Measurements from ENCODE around the gene TSPO2.

TSPO2 gene

GRCh38 chr6:41027799-41028560 lies 14.3 kb upstream of the TSPO2 start:
- DNase-seq: peak; percentile 61 to 75

- no peak for DNase-seq
Observed at GRCh38 chr6:41028561-41029412, 13.5 kb upstream of the TSPO2 start.

DNA sequence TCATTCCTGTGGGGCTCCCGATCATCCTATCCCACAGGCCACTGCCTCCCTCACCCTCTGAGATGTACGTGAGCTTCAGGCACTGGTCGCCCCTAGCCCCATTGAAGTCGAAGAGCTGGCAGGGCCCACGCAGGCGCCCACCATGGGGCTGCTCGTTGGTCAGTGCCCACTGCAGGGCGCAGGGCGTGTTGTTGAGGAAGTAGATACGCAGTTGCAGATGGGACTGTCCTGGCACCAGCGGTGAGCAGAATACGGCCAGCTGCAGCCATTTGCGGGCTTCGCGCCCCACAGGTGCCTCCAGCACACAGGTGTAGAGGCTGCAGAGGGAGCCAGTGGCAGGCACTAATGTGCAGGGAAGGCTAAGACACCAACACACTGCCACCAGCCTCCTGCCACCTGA lies 9.4 kb upstream of the TSPO2 start:
- DNase-seq: no peak

GRCh38 chr6:41033776-41034175 lies 8.5 kb upstream of the TSPO2 start:
- DNase-seq: no peak

DNA sequence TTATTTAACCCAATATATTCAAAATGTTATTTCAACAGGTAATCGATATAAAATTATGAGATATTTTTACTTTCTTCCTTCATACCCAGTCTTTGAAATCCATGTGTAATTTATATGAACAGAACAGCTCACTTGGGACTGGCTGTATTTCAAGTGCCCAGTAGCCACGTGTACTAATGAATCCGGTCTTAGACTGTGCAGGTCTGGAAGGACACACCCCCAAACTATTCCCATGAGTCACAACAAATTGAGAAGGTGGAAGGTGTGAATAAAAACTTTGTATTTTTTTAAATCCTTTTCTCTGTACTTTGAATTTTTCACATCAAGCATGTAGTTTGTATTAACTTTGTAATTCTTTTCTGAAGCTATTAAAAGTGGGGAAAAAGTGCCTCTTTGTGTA lies 6.1 kb upstream of the TSPO2 start:
- DNase-seq: no peak

- DNase-seq: no peak
Observed at GRCh38 chr6:41036601-41037000, 5.7 kb upstream of the TSPO2 start.

- DNase-seq: no peak
Observed at GRCh38 chr6:41037107-41037900, 5.0 kb upstream of the TSPO2 start.

DNA sequence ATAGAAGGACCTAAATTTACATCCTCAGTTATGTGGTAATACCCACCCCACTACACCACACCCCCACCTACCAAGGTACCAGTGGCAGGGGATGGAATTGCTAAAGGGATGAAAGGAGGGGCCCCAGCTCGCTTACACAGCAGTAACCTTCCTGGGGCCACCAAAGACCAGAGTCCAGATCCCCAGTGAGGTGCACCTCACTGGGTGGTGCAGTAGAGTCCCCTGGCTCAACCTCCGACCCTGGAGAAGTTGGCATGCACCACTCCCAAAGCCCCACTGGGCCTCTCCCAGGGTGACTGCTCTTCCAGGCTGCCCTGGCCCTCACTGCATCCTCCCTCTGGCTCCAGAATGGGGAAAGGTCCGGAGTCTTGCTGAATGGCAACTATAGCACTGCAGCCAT lies 4.1 kb upstream of the TSPO2 start:
- DNase-seq: no peak

GRCh38 chr6:41039060-41039998 lies 2.9 kb upstream of the TSPO2 start, which contains the start of gene UNC5CL:
TSS of gene UNC5CL (minus strand) at chr6:41039221. CDS start at chr6:41035074, 4,147 bp downstream.
- peak; percentile 41 to 58 for DNase-seq

DNA sequence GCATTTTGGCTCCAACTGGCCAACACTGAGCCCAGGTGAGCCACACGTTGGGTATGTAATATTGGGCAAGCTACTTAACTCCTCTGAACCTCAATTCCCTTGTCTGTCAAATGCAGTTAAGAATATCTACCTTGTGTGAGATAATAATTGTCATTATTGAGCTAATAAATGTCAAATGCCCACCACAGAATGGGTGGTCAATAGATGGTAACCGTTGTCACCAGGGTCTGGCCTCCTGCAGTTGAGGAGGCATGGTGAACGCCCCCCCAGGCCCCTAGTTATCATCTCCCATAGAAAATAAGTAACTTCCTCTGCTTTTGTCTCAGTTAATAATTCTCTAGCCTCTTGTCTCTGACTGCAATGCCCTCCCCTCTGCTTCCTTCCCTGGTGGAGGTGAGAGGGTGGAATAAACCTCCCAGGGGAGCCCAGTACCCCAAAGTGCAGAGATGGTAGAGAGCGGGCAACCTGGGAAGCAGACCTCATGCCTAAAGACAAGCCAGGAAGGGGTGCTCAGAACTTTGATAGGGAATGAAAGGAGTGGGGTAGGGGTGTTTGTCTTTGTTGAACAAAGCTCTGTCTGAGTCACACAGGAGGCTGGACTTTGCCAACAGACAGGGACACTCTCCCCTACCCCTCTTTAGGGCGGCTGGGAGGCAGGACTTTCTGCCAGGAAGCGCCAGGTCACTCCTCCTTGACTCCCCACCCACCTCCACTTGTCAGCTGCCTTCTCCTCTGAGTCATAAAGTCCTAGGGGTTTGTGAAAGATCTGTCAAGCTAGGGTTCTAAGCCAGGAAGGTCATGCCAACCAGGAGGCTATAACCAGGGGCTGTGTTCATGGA lies 1.9 kb upstream of the TSPO2 start:
- DNase-seq: no peak

- DNase-seq: no peak
Observed at GRCh38 chr6:41040940-41041536, 1.2 kb upstream of the TSPO2 start.

DNA sequence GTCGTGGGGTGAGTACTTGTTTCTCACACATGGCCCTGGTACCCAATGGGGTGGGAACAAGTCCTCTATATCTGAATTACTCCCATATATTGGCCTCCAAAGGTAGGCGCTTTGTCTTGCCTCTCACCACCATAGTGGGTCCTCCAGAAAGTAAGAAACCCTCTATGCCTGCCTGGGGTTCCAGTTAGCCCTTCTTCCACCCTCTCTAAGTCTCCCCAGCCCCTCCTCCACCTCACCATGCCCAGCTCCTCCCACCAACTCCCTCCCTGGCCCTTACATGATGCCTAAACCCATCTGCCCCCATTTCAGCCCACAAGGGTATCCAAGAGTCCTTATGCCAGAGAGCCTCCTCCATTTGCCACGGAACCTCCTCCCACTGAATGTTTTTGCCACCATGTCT lies 884 bp downstream of the TSPO2 start:
- no peak for DNase-seq

DNA sequence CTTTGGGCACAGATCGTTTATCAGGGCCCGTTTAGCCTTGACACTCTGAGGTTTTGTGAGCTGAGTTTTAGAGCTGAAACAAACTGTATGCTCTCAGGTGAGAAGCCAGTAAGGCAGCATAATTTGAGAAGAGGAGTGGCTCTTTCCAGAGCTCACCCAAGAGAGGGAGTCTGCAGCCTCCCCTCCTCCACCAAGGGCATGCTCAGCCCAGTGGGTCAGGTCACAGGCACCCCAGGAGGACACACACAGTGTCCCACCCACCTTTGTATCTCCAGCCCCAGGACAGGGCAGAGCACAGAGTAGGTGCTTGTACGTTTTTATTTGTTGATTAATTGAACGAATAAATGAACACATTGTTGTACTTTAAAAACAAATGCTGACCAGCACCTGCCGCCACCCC lies 3.4 kb downstream of the TSPO2 start:
- no peak for DNase-seq

DNA sequence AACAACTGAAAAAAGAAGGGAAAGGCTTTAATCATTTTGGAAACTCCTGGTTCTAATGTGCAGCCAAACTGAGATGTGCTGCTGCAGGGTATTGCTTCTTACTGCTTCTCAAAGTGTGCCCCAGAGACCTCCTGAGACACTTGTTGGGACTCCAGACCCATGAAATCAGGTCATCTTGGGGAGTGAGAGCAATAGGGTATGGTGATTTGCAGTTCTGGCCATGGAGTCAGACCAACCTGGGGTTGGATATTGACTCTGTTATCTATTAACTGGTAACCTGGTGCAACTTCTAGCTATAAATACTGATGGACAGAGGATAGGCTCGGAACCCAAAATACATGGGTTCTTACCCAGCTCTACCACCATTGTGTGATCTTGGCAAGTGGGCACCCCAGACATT lies 3.8 kb downstream of the TSPO2 start:
- no peak for DNase-seq

- no peak for DNase-seq
Observed at GRCh38 chr6:41047306-41047705, 5.0 kb downstream of the TSPO2 start.

DNA sequence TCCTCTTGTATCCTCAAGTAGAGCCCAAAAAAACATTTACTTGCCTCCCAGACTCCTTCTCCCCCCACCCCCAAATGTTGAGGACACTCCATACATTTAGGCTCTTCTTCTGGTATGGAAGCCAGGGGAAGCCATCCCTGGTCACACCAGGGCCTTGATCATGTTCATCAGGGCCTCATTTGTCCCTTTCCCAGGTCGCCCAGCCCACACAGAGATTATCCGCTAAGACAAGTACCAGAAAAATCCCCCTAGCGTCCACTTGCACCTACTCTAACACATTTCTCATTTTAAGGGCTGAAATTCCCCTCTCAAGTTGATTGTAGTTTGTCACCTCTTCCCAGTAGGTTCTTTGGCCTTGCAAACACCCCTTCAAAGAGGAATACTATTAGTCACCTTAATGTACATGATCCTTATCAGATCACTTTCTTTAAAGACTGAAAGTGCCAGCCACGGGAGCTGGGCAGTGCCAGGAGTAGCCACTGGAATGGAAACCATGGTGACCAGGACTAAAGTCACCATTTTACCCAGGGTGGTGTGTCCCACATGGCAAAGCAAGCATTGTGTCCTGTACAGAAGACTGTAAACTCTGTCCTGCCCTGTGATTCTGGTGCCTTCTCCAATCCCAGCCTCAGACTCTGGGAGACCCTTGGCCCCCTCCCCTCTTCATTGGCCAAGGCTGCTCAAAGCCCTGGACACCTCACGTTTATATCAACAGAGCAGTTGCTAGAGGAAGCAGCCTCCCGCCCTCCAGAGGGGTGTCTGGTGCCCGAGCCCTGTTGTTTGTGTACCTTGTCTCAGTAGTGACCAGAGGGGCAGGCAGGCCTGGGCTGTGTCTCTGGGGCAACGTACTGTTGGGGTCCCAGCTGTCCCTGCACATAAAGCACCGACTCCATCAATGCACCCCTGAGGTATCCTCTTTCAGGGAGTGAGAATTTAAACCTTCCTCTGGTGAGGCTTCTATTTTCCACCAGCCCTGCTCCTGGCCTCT lies 5.8 kb downstream of the TSPO2 start:
- DNase-seq: no peak

DNA sequence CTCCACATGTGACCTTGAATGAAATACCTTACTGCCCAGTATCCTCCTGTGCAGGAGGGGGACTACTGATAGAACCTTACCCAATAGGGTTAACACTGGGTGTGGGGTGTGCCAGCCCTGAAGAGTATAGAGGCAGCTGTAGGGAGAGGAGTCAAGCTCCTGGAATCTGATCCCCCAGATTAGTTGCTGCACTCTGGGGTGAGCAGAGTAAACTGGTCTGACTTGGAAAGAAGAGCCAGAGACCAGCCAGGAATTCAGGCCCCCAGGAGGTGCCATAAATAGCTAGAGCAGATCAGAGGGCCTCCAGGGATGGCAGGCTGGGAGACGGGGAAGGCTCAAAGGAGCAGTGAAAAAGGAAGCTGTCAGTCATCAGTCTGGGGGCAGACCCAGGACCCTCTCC lies 7.3 kb downstream of the TSPO2 start:
- DNase-seq: no peak

DNA sequence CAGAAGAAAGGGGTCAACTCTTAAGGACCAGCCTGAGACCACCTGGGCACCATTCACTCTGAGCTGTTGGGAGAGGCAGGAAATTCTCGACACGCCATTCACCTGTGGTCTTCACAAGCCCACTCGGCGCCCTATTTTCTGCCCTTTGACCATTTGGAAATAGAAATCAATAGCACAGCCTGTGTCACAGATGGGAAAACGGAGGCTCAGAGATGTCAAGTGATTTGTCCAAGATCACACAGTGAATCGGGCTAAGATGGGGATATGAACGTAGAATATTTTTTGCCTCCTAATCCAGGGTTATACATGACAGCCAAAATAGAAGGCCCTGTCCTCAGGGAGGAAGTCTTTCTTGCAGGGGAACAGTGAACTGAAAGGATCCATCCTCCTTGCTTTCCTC lies 7.7 kb downstream of the TSPO2 start:
- no peak for DNase-seq

DNA sequence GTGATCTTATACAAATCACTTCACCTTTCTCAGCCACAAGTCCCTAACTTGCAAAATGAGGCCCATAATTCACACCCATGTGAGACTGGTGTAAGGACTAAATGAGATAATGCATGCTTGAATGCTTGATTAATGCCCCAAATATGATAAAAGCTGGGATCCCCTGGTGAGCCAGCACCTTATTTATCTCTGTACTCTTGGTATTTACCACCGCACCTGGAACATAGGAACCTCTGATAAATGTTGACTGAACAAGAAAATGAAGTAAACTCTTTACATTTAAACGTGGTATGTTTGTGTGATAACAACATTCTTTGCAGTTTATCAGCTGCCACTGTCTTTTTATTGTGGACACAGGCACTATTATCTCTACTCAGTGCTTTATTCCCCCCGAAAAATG lies 8.3 kb downstream of the TSPO2 start:
- no peak for DNase-seq

GRCh38 chr6:41051873-41052272 lies 9.6 kb downstream of the TSPO2 start:
- peak in 1 of 2 donors; percentile 29 for DNase-seq
